H1 (cell line): ENCODE data around the gene FPGS. TPM values are rescaled to one million over a fixed set of nuclear protein-coding genes. Genes with fewer than 3 reads are reported as not detected.

ENCODE experiments used
- CTCF ChIA-PET: fragments of 300-600 bp; sonication (Branson Sonifier 250); formaldehyde crosslinking; loops from one replicate; lab custom pipeline; 2021; ENCODE audit not compliant: partially characterized antibody; lab: Charles Lee
- POLR2A ChIA-PET: fragments of 300-600 bp; sonication (Branson Sonifier 250); formaldehyde crosslinking; loops from one replicate; lab custom pipeline; 2021; ENCODE audit warnings: inconsistent platforms; ENCODE audit not compliant: partially characterized antibody; lab: Charles Lee
- DNase-seq, 2 experiments: peaks; one replicate each; pipeline versions ENCODE4 v3.0.0 to v3.0.0-alpha.2; 2010 to 2022; ENCODE audit warnings: low spot score in 2 of 2, low read depth in 1 of 2, mixed read lengths in 1 of 2
- FAIRE-seq: peaks from 2 replicates; lab custom pipeline; 2011; peaks lifted over from hg19 to GRCh38; lab: Jason Lieb, UNC
- H2AFZ ChIP-seq: 2 replicates; pipeline ENCODE4 v1.8.1; 2012; ENCODE audit warnings: low read length, inconsistent platforms
- H2AK5ac ChIP-seq: 2 replicates; pipeline ENCODE4 v1.6.1; 2013; ENCODE audit warnings: low read depth, low read length
- H2BK120ac ChIP-seq: replicated peaks from 2 replicates; pipeline ENCODE3; 2013; ENCODE audit warnings: low read depth, low read length, inconsistent platforms
- H2BK12ac ChIP-seq: 2 replicates; pipeline ENCODE4 v1.6.1; 2013; ENCODE audit warnings: low read depth, low read length
- H2BK15ac ChIP-seq: 2 replicates; pipeline ENCODE4 v1.6.1; 2013; ENCODE audit warnings: low read length
- H2BK20ac ChIP-seq: 2 replicates; pipeline ENCODE4 v1.6.1; 2013; ENCODE audit warnings: low read length
- H2BK5ac ChIP-seq: 2 replicates; pipeline ENCODE4 v1.6.1; 2013; ENCODE audit warnings: low read depth, low read length
- H3K14ac ChIP-seq: 2 replicates; pipeline ENCODE4 v1.6.1; 2013; ENCODE audit warnings: inconsistent platforms; ENCODE audit not compliant: insufficient read length
- H3K18ac ChIP-seq: 2 replicates; pipeline ENCODE4 v1.6.1; 2013; ENCODE audit warnings: low read length; ENCODE audit errors: extremely low read depth
- H3K23ac ChIP-seq: 2 replicates; pipeline ENCODE4 v1.6.1; 2013; ENCODE audit warnings: inconsistent platforms; ENCODE audit not compliant: insufficient read length
- H3K23me2 ChIP-seq: 2 replicates; pipeline ENCODE4 v1.6.1; 2013; ENCODE audit warnings: low read depth, low read length
- H3K27ac ChIP-seq: 2 replicates; pipeline ENCODE4 v1.6.1; 2011; ENCODE audit warnings: low read depth, low read length, inconsistent platforms
- H3K27me3 ChIP-seq, 4 experiments: replicated peaks in 1 of 4; 1 replicate in 1 of 4; 2 replicates in 3 of 4; pipeline versions ENCODE4 v1.6.1 to v1.8.1; 2011 to 2013; ENCODE audit warnings: low read length in 3 of 4, mild to moderate bottlenecking in 3 of 4, inconsistent platforms in 2 of 4, mixed read lengths in 2 of 4, moderate library complexity in 1 of 4; ENCODE audit not compliant: control insufficient read depth in 3 of 4, insufficient read depth in 3 of 4; ENCODE audit errors: extremely low read depth in 1 of 4
- H3K36me3 ChIP-seq, 4 experiments: 2 replicates each; pipeline versions ENCODE4 v1.6.1 to v1.8.1; 2011 to 2013; ENCODE audit warnings: mild to moderate bottlenecking in 4 of 4, low read length in 3 of 4, moderate library complexity in 2 of 4, control low read depth in 1 of 4, inconsistent platforms in 1 of 4; ENCODE audit not compliant: insufficient read depth in 4 of 4, control insufficient read depth in 2 of 4
- H3K4ac ChIP-seq: replicated peaks from 2 replicates; pipeline ENCODE3; 2013; ENCODE audit warnings: low read length, low read depth, mixed read lengths, inconsistent platforms; ENCODE audit not compliant: insufficient read length
- H3K4me1 ChIP-seq, 4 experiments: replicated peaks in 1 of 4; 1 replicate in 1 of 4; 2 replicates in 3 of 4; pipeline versions ENCODE4 v1.6.1 to v1.8.1; 2011 to 2013; ENCODE audit warnings: low read length in 3 of 4, inconsistent platforms in 2 of 4, mixed read lengths in 1 of 4; ENCODE audit not compliant: insufficient read depth in 4 of 4, control insufficient read depth in 3 of 4
- H3K4me2 ChIP-seq, 2 experiments: 2 replicates each; pipeline versions ENCODE4 v1.6.1 to v1.8.1; 2011 to 2013; ENCODE audit warnings: low read depth in 2 of 2, low read length in 2 of 2, control low read depth in 1 of 2, inconsistent platforms in 1 of 2, mild to moderate bottlenecking in 1 of 2; ENCODE audit not compliant: insufficient read depth in 1 of 2
- H3K4me3 ChIP-seq, 4 experiments: fragments of 200-600, 300-600 bp in 1 of 4; sonication (generic), shearing (Covaris generic), sonication (Bioruptor Twin) in 1 of 4; 2 replicates each; pipeline versions ENCODE4 v1.5.1 to v1.8.1; 2011 to 2016; ENCODE audit warnings: low read length in 4 of 4, low read depth in 3 of 4, control low read depth in 2 of 4, inconsistent platforms in 2 of 4, mild to moderate bottlenecking in 2 of 4, mixed read lengths in 1 of 4, moderate library complexity in 1 of 4; ENCODE audit not compliant: insufficient read depth in 2 of 4; ENCODE audit errors: extremely low read depth in 1 of 4
- H3K56ac ChIP-seq: replicated peaks from 2 replicates; pipeline ENCODE3; 2013; ENCODE audit warnings: low read depth, mild to moderate bottlenecking, mixed read lengths, low read length, inconsistent platforms; ENCODE audit not compliant: insufficient read length
- H3K79me1 ChIP-seq: 2 replicates; pipeline ENCODE4 v1.6.1; 2013; ENCODE audit warnings: low read depth, low read length, control low read depth
- H3K79me2 ChIP-seq, 2 experiments: 2 replicates each; pipeline versions ENCODE4 v1.6.1 to v1.8.1; 2012 to 2013; ENCODE audit warnings: low read length in 2 of 2, mild to moderate bottlenecking in 2 of 2, inconsistent platforms in 1 of 2; ENCODE audit not compliant: insufficient read depth in 2 of 2, control insufficient read depth in 1 of 2
- H3K9ac ChIP-seq, 4 experiments: replicated peaks in 1 of 4; 1 replicate in 1 of 4; 2 replicates in 3 of 4; pipeline versions ENCODE4 v1.6.1 to v1.8.1; 2011 to 2013; ENCODE audit warnings: low read depth in 3 of 4, low read length in 3 of 4, control low read depth in 2 of 4, mild to moderate bottlenecking in 2 of 4, moderate library complexity in 2 of 4, inconsistent platforms in 1 of 4; ENCODE audit errors: extremely low read depth in 1 of 4
- H3K9me3 ChIP-seq, 2 experiments: 2 replicates each; pipeline versions ENCODE4 v1.6.1 to v1.8.1; 2012 to 2013; ENCODE audit warnings: mild to moderate bottlenecking in 2 of 2, moderate library complexity in 2 of 2, control low read depth in 1 of 2, inconsistent platforms in 1 of 2, low read depth in 1 of 2, low read length in 1 of 2, mixed read lengths in 1 of 2; ENCODE audit not compliant: insufficient read depth in 2 of 2
- H4K20me1 ChIP-seq, 2 experiments: replicated peaks in 1 of 2; 2 replicates each; pipeline versions ENCODE3 to v1.8.1; 2011 to 2013; ENCODE audit warnings: inconsistent platforms in 2 of 2, low read length in 2 of 2, mild to moderate bottlenecking in 1 of 2; ENCODE audit not compliant: insufficient read depth in 2 of 2, control insufficient read depth in 1 of 2
- H4K5ac ChIP-seq: 2 replicates; pipeline ENCODE4 v1.6.1; 2013; ENCODE audit warnings: low read length, low read depth, mixed read lengths, inconsistent platforms; ENCODE audit not compliant: insufficient read length
- H4K8ac ChIP-seq: 2 replicates; pipeline ENCODE4 v1.8.0; 2013; ENCODE audit warnings: mild to moderate bottlenecking, moderate library complexity, low read length, inconsistent platforms; ENCODE audit not compliant: insufficient read depth; ENCODE audit errors: extremely low read depth
- H4K91ac ChIP-seq: replicated peaks from 2 replicates; pipeline ENCODE3; 2013; ENCODE audit warnings: low read length, mixed read lengths, inconsistent platforms; ENCODE audit not compliant: insufficient read length
- BACH1 ChIP-seq: IDR thresholded peaks from 2 replicates; pipeline ENCODE4 v1.6.1; 2012; ENCODE audit warnings: low read length, improper control_type of control experiment
- JUN ChIP-seq: IDR thresholded peaks from 2 replicates; pipeline ENCODE4 v1.6.1; 2011; ENCODE audit warnings: low read depth, mild to moderate bottlenecking, improper control_type of control experiment, low read length
- RFX5 ChIP-seq: IDR thresholded peaks from 2 replicates; pipeline ENCODE4 v1.6.1; 2011; ENCODE audit warnings: low read depth, low read length, improper control_type of control experiment, borderline replicate concordance
- SP2 ChIP-seq: IDR thresholded peaks from 2 replicates; pipeline ENCODE4 v1.6.1; 2012; ENCODE audit warnings: mild to moderate bottlenecking, low read length, inconsistent platforms
- WGBS, 2 experiments: shearing (Covaris generic) in 1 of 2; methylation state at CpG; one replicate each; pipeline versions ENCODE4 v1.1.6 to v1.1.7; 2013 to 2015; ENCODE audit warnings: low lambda C conversion rate in 2 of 2, mixed read lengths in 2 of 2, inconsistent platforms in 1 of 2, low coverage in 1 of 2, missing lambda C conversion rate in 1 of 2; ENCODE audit not compliant: insufficient replicate concordance in 2 of 2, insufficient coverage in 1 of 2, insufficient read length in 1 of 2; ENCODE audit errors: extremely low coverage in 1 of 2, missing lambda C conversion rate in 1 of 2; 5-methylcytosine and 5-hydroxymethylcytosine counted together
- polyA plus RNA-seq, 7 experiments: library from polyadenylated mRNA; depleted of rRNA in 3 of 7; stranded (reverse) in 5 of 7; unstranded in 2 of 7; fragments of >200 nt in 5 of 7; fragments of 200-250 nt in 2 of 7; gene quantifications; 1 replicate in 5 of 7; 2 replicates in 1 of 7; 4 replicates in 1 of 7; pipeline versions ENCODE4 v1.2.1 to v1.2.3, GENCODE V29; 2011 to 2013; ENCODE audit warnings: missing spikeins in 2 of 7, mixed read lengths in 2 of 7
- total RNA-seq: library from RNA; stranded (reverse); fragmentation: NEBNext Ultra II Directional; extraction: Animal tissue kit (Norgen Biotek cat#: 25700); gene quantifications from 2 replicates; pipeline ENCODE4 v1.2.1, GENCODE V29; 2021
- TF ChIP-seq, protein P1 (sequence below): IDR thresholded peaks from 2 replicates; pipeline ENCODE4 v1.6.1; 2012; ENCODE audit warnings: low read length, inconsistent platforms

The FPGS gene
- total and polyA plus RNA-seq, 2 of the 8 experiments (the other 6 are each of a cell fraction or from before 2014, with no cell fraction given) = 62.4 to 83.0 TPM

- no peak overlapping the region for H3K18ac ChIP-seq
- peaks cover 2% of the 10 kb centered on the region; the same call in 1 of the 2 replicates for H3K23me2 ChIP-seq
- no peak overlapping the region for H3K23ac ChIP-seq
- 0 out of 2 replicates have a peak, but pooled peaks cover 2% of the 10 kb centered on the region for H3K79me1 ChIP-seq
- H3K27ac ChIP-seq = no peak overlapping the region
- H3K4me2 ChIP-seq = no peak overlapping the region
- CTCF ChIA-PET = interaction anchor here (0.6 to 4.5 kb wide), 5 partner anchors 10 to 89 kb away, joined by 4 to 19 read pairs (median 5); no protein-coding TSS in a partner anchor
- no peak overlapping the region for H3K14ac ChIP-seq
- no peaks in the 10 kb centered on the region for H3K79me2 ChIP-seq
- peaks cover 0 to 19% of the 10 kb centered on the region in 2 experiments for H4K20me1 ChIP-seq
- no peak overlapping the region for H3K4ac ChIP-seq
- no peak overlapping the region for H4K5ac ChIP-seq
- no peak overlapping the region for H2BK20ac ChIP-seq
- no peak overlapping the region for H4K8ac ChIP-seq
- POLR2A ChIA-PET = interaction anchor here (0.7 to 6.7 kb wide), 5 partner anchors 11 to 89 kb away, joined by 3 to 34 read pairs (median 4); no protein-coding TSS in a partner anchor
- H2BK15ac ChIP-seq = no peak overlapping the region
- no peaks in the 10 kb centered on the region for H3K9me3 ChIP-seq
- no peak overlapping the region for H2AK5ac ChIP-seq
- peaks cover 10 to 23% (median 17%) of the 10 kb centered on the region in 4 experiments; a peak in 7 of 8 replicates for H3K36me3 ChIP-seq
- no peak overlapping the region for H3K9ac ChIP-seq
- 89% methylated on average over 9 of the region's 9 CpGs; no CpG with 5 or more reads in 1 of the 2 experiments for WGBS, 2 experiments
- H3K56ac ChIP-seq = no peak overlapping the region
- H3K4me1 ChIP-seq = peaks cover 0 to 8% (median 6%) of the 10 kb centered on the region in 4 experiments; a peak in 5 of 7 replicates
- no peak overlapping the region for H2BK12ac ChIP-seq
- no peak overlapping the region for H2BK5ac ChIP-seq
- FAIRE-seq = no peak
- no peak overlapping the region for H4K91ac ChIP-seq
- H2AFZ ChIP-seq = no peak overlapping the region
- no peak overlapping the region for H3K4me3 ChIP-seq
- no peak for DNase-seq
- no peaks in the 10 kb centered on the region for H3K27me3 ChIP-seq
- H2BK120ac ChIP-seq = no peak overlapping the region
- TF ChIP-seq SP2 = no peak
- no peak for TF ChIP-seq BACH1
- TF ChIP-seq JUN = no peak
- no peak for TF ChIP-seq RFX5
- TF ChIP-seq, protein P1, sequence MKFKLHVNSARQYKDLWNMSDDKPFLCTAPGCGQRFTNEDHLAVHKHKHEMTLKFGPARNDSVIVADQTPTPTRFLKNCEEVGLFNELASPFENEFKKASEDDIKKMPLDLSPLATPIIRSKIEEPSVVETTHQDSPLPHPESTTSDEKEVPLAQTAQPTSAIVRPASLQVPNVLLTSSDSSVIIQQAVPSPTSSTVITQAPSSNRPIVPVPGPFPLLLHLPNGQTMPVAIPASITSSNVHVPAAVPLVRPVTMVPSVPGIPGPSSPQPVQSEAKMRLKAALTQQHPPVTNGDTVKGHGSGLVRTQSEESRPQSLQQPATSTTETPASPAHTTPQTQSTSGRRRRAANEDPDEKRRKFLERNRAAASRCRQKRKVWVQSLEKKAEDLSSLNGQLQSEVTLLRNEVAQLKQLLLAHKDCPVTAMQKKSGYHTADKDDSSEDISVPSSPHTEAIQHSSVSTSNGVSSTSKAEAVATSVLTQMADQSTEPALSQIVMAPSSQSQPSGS = no peak
Observed at GRCh38 chr9:127813686-127814226, 11.1 kb downstream of the FPGS start.
